HepG2 (cell line): ENCODE results near the gene CCK.

ENCODE experiments used
- FOSL1 ChIP-seq: sonication (generic); formaldehyde crosslinking; IDR thresholded peaks from 2 replicates; pipeline ENCODE4 v1.9.0; 2021; ENCODE audit warnings: missing genetic modification reagents, borderline replicate concordance
- FOXC1 ChIP-seq: sonication (generic); formaldehyde crosslinking; IDR thresholded peaks from 2 replicates; pipeline ENCODE4 v1.8.0; 2022; ENCODE audit warnings: mild to moderate bottlenecking, missing genetic modification reagents, borderline replicate concordance
- MEIS1 ChIP-seq: sonication (generic); formaldehyde crosslinking; IDR thresholded peaks from 2 replicates; pipeline ENCODE4 v1.9.0; 2021; ENCODE audit warnings: mild to moderate bottlenecking, missing genetic modification reagents, moderate library complexity, borderline replicate concordance
- PBX3 ChIP-seq: sonication (generic); formaldehyde crosslinking; IDR thresholded peaks from 2 replicates; pipeline ENCODE4 v1.8.1; 2023; ENCODE audit warnings: missing genetic modification reagents, inconsistent platforms, borderline replicate concordance
- TEF ChIP-seq: sonication (generic); formaldehyde crosslinking; IDR thresholded peaks from 2 replicates; pipeline ENCODE4 v1.5.0; 2020; ENCODE audit warnings: missing genetic modification reagents

GRCh38 chr3:42262525-42262924 lies 3.5 kb downstream of the CCK start:
- no peak for TF ChIP-seq TEF
- TF ChIP-seq FOSL1 (CRISPR knock-in tag) = no peak
- no peak for TF ChIP-seq FOXC1 (CRISPR knock-in tag)
- TF ChIP-seq PBX3 (CRISPR knock-in tag) = no peak
- TF ChIP-seq MEIS1 (CRISPR knock-in tag) = no peak
